HepG2 (cell line): ENCODE measurements around the gene NME2. TPM values are rescaled to one million over a fixed set of nuclear protein-coding genes. Genes with fewer than 3 reads are reported as not detected.

Source experiments
- ATAC-seq: fragments of 200-7000 bp; cut with Tn5 transposase; 3 replicates; pipeline ENCODE4 v1.9.1; 2020; ENCODE audit warnings: mild to moderate bottlenecking, moderate library complexity
- BruUV-seq: library from RNA; stranded (reverse); fragments of 400-500 nt; replicated peaks from 2 replicates; lab custom pipeline; 2021; lab: Mats Ljungman, UMichigan
- CTCF ChIA-PET: fragments of 300-600 bp; formaldehyde crosslinking; extraction: SDS; loops from one replicate; lab custom pipeline; 2021; ENCODE audit warnings: low total read pairs, inconsistent platforms, low intra/inter-chr PET ratio; lab: Yijun Ruan, JAX
- POLR2A ChIA-PET: fragments of 350-600 bp; sonication (Branson Sonifier 250); formaldehyde crosslinking; loops from one replicate; lab custom pipeline; 2020; ENCODE audit warnings: antibody characterized with exemption, inconsistent platforms; lab: Yijun Ruan, JAX
- DNase-seq: peaks from one replicate; pipeline ENCODE4 v3.0.0-alpha.2; 2015; ENCODE audit warnings: low spot score
- FAIRE-seq: peaks from 3 replicates; lab custom pipeline; 2011; peaks lifted over from hg19 to GRCh38; lab: Jason Lieb, UNC
- H2AFZ ChIP-seq: one replicate; pipeline ENCODE4 v1.6.1; 2011; ENCODE audit warnings: low read length, inconsistent platforms
- H3K27ac ChIP-seq: fragments of 300-600 bp; 3 replicates; pipeline ENCODE4 v1.8.0; 2011; ENCODE audit warnings: mixed run types, mild to moderate bottlenecking, mixed read lengths, low read length, inconsistent platforms; ENCODE audit not compliant: insufficient read depth; ENCODE audit errors: extremely low read length
- H3K27me3 ChIP-seq, 2 experiments: fragments of 200-600 bp in 1 of 2; 2 replicates in 1 of 2; 3 replicates in 1 of 2; pipeline versions ENCODE4 v1.6.0 to v1.8.0; 2011; ENCODE audit warnings: low read length in 2 of 2, mild to moderate bottlenecking in 2 of 2, moderate library complexity in 2 of 2, inconsistent platforms in 1 of 2; ENCODE audit not compliant: insufficient read depth in 2 of 2, control insufficient read depth in 1 of 2
- H3K36me3 ChIP-seq, 2 experiments: fragments of 200-600 bp in 1 of 2; replicated peaks in 1 of 2; 2 replicates in 1 of 2; 3 replicates in 1 of 2; pipeline versions ENCODE4 v1.5.1 to v1.8.0; 2011; ENCODE audit warnings: low read length in 2 of 2, inconsistent platforms in 1 of 2; ENCODE audit not compliant: insufficient read depth in 2 of 2, control insufficient read depth in 1 of 2
- H3K4me1 ChIP-seq: 2 replicates; pipeline ENCODE4 v1.5.1; 2012; ENCODE audit warnings: low read length, inconsistent platforms; ENCODE audit not compliant: insufficient read depth
- H3K4me2 ChIP-seq: 2 replicates; pipeline ENCODE4 v1.6.0; 2011; ENCODE audit warnings: low read depth, low read length, inconsistent platforms
- H3K4me3 ChIP-seq, 3 experiments: fragments of 200-600 bp in 1 of 3; sonication (generic), shearing (Covaris generic) in 1 of 3; replicated peaks in 1 of 3; 2 replicates each; pipeline ENCODE4 v1.5.1; 2011 to 2016; ENCODE audit warnings: low read length in 3 of 3, inconsistent platforms in 2 of 3, low read depth in 2 of 3, mild to moderate bottlenecking in 2 of 3, control low read depth in 1 of 3, mixed read lengths in 1 of 3; ENCODE audit not compliant: insufficient read depth in 1 of 3
- H3K79me2 ChIP-seq: one replicate; pipeline ENCODE4 v1.6.1; 2011; ENCODE audit warnings: low read length, inconsistent platforms; ENCODE audit not compliant: insufficient read depth
- H3K9ac ChIP-seq: 2 replicates; pipeline ENCODE4 v1.6.0; 2011; ENCODE audit warnings: mild to moderate bottlenecking, low read depth, low read length, inconsistent platforms; ENCODE audit not compliant: insufficient read depth
- H3K9me3 ChIP-seq: 2 replicates; pipeline ENCODE4 v1.5.1; 2012; ENCODE audit warnings: mild to moderate bottlenecking, low read length
- H4K20me1 ChIP-seq: 2 replicates; pipeline ENCODE4 v1.6.0; 2011; ENCODE audit warnings: inconsistent platforms, mild to moderate bottlenecking, low read length, moderate library complexity; ENCODE audit not compliant: insufficient read depth
- ATF7 ChIP-seq, 2 experiments: fragments of 450-650 bp in 1 of 2; sonication (generic) in 1 of 2; formaldehyde crosslinking in 1 of 2; IDR thresholded peaks; 2 replicates each; pipeline versions ENCODE4 v1.4.0 to v1.6.1; 2016 to 2020; ENCODE audit warnings: antibody characterized with exemption in 1 of 2, mild to moderate bottlenecking in 1 of 2, missing genetic modification reagents in 1 of 2
- CENPT ChIP-seq: sonication (generic); formaldehyde crosslinking; IDR thresholded peaks from 2 replicates; pipeline ENCODE4 v1.8.0; 2022; ENCODE audit warnings: low read depth, mild to moderate bottlenecking, moderate library complexity, missing genetic modification reagents
- CREB1 ChIP-seq, 2 experiments: fragments of 450-650 bp in 1 of 2; IDR thresholded peaks; 2 replicates each; pipeline ENCODE4 v1.6.1; 2016 to 2017; ENCODE audit warnings: control low read depth in 1 of 2, mild to moderate bottlenecking in 1 of 2, missing compliant biosample characterization in 1 of 2, missing genetic modification characterization in 1 of 2
- IKZF5 ChIP-seq: IDR thresholded peaks from 2 replicates; pipeline ENCODE4 v1.6.1; 2018; ENCODE audit warnings: missing genetic modification reagents, mild to moderate bottlenecking, missing compliant biosample characterization
- MEF2D ChIP-seq: sonication (generic); formaldehyde crosslinking; IDR thresholded peaks from 2 replicates; pipeline ENCODE4 v1.5.1; 2020; ENCODE audit warnings: mild to moderate bottlenecking, missing genetic modification reagents
- PRMT3 ChIP-seq: sonication (generic); formaldehyde crosslinking; IDR thresholded peaks from 2 replicates; pipeline ENCODE4 v1.8.1; 2022; ENCODE audit warnings: low read depth, mild to moderate bottlenecking, moderate library complexity, missing genetic modification reagents, borderline replicate concordance
- RNF219 ChIP-seq: sonication (generic); formaldehyde crosslinking; IDR thresholded peaks from 2 replicates; pipeline ENCODE4 v1.5.0; 2020; ENCODE audit warnings: mild to moderate bottlenecking, missing genetic modification reagents
- SNAPC5 ChIP-seq: sonication (generic); formaldehyde crosslinking; IDR thresholded peaks from 2 replicates; pipeline ENCODE4 v1.8.1; 2023; ENCODE audit warnings: mild to moderate bottlenecking, missing genetic modification reagents, borderline replicate concordance
- TAF1 ChIP-seq: sonication (generic); formaldehyde crosslinking; IDR thresholded peaks from 2 replicates; pipeline ENCODE4 v1.4.0; 2020; ENCODE audit warnings: missing genetic modification reagents
- ZBTB33 ChIP-seq: sonication (generic); formaldehyde crosslinking; IDR thresholded peaks from 2 replicates; pipeline ENCODE4 v1.4.0; 2020; ENCODE audit warnings: missing genetic modification reagents
- ZBTB42 ChIP-seq: sonication (generic); formaldehyde crosslinking; IDR thresholded peaks from 2 replicates; pipeline ENCODE4 v1.5.0; 2020; ENCODE audit warnings: mild to moderate bottlenecking, missing genetic modification reagents
- ZBTB7A ChIP-seq: sonication (generic); formaldehyde crosslinking; IDR thresholded peaks from 2 replicates; pipeline ENCODE4 v1.8.0; 2022; ENCODE audit warnings: mild to moderate bottlenecking, missing genetic modification reagents
- ZNF138 ChIP-seq: sonication (generic); formaldehyde crosslinking; IDR thresholded peaks from 2 replicates; pipeline ENCODE4 v1.5.0; 2020; ENCODE audit warnings: mild to moderate bottlenecking, low read depth, missing genetic modification reagents
- ZNF17 ChIP-seq: sonication (generic); formaldehyde crosslinking; IDR thresholded peaks from 2 replicates; pipeline ENCODE4 v1.5.0; 2020; ENCODE audit warnings: mild to moderate bottlenecking, missing genetic modification reagents
- ZNF878 ChIP-seq: sonication (generic); formaldehyde crosslinking; IDR thresholded peaks from 2 replicates; pipeline ENCODE4 v1.8.1; 2023; ENCODE audit warnings: mild to moderate bottlenecking, missing genetic modification reagents, moderate library complexity
- ZSCAN30 ChIP-seq: sonication (generic); formaldehyde crosslinking; IDR thresholded peaks from 2 replicates; pipeline ENCODE4 v1.5.0; 2020; ENCODE audit warnings: mild to moderate bottlenecking, missing genetic modification reagents
- WGBS: methylation state at CpG from one replicate; pipeline ENCODE4 v1.1.6; 2017; ENCODE audit warnings: low lambda C conversion rate; 5-methylcytosine and 5-hydroxymethylcytosine counted together
- in situ Hi-C: cut with HindIII; loops from 2 replicates; pipeline ENCODE4 v1.10.0; 2017; ENCODE audit warnings: low pct_unique_long_range_greater_than_20kb; ENCODE audit not compliant: extremely low pct_ligation_motif_present
- intact Hi-C: fragments of 100-400 bp; cut with micrococcal nuclease; formaldehyde crosslinking; loops from one replicate; pipeline ENCODE4 v1.10.0; 2022; ENCODE audit not compliant: unreplicated experiment
- polyA plus RNA-seq, 8 experiments: library from polyadenylated mRNA; depleted of rRNA in 3 of 8; stranded (reverse) in 7 of 8; unstranded in 1 of 8; fragments of >200 nt; fragmentation: Illumina TruSeq in 4 of 8; extraction: Trizol in 4 of 8; gene quantifications; 2 replicates each; pipeline versions ENCODE4 v1.2.1 to v1.2.3, GENCODE V29; 2011 to 2016; ENCODE audit warnings: low read depth in 4 of 8, missing spikeins in 1 of 8, mixed read lengths in 1 of 8; ENCODE audit not compliant: insufficient read depth in 1 of 8
- total RNA-seq, 5 experiments: library from RNA; depleted of rRNA; stranded (reverse); fragments of >200 nt; fragmentation: Illumina TruSeq; extraction: Trizol; gene quantifications; 2 replicates each; pipeline ENCODE4 v1.2.3, GENCODE V29; 2016; ENCODE audit warnings: low read depth in 1 of 5

The NME2 gene
- total and polyA plus RNA-seq, 2 of the 13 experiments (the other 11 are each of a cell fraction or from before 2014, with no cell fraction given), result 790 to 1,213 TPM

- TF ChIP-seq ZBTB33 (CRISPR knock-in tag), result no peak
- no peak for TF ChIP-seq ZBTB7A (CRISPR knock-in tag)
Observed at GRCh38 chr17:51150932-51151331, 15.3 kb upstream of the NME2 start (continued).

- Histone ChIP-seq H3K4me2 (peak overlapping the region; percentile 97), H3K9ac (peak overlapping the region; percentile 88), H3K4me1 (peaks cover 50% of the 10 kb centered on the region), H3K27me3 (no peaks in the 10 kb centered on the region; a peak in 1 of 5 replicates), H3K36me3 (peaks cover 5 to 20% of the 10 kb centered on the region in 2 experiments), H3K27ac (peak overlapping the region; percentile 76), H3K9me3 (no peaks in the 10 kb centered on the region), H3K4me3 (peak overlapping the region; percentile 55 to 94 (median 73)), H4K20me1 (no peaks in the 10 kb centered on the region), H3K79me2 (peaks cover 42% of the 10 kb centered on the region), H2AFZ (peak overlapping the region; percentile 96)
- BruUV-seq, result TSS peak; percentile 99
- in situ Hi-C loops (loop anchor here (5.0 kb wide), 1 partner anchor 150 kb away; no protein-coding TSS in a partner anchor), intact Hi-C loops (loop anchor here (1.0 kb wide), 3 partner anchors 30 to 151 kb away; no protein-coding TSS in a partner anchor)
- DNase-seq, result peak; percentile 27
- peak; percentile 16 for ATAC-seq
- WGBS, result 5% methylated on average over 8 of the region's 8 CpGs
- POLR2A ChIA-PET, result interaction anchor here (0.6 to 4.1 kb wide), 19 partner anchors 8 to 299 kb away, joined by 3 to 43 read pairs (median 4); partner anchors contain the start of genes NME2, SPAG9 and UTP18
- no peak for FAIRE-seq
- CTCF ChIA-PET, result interaction anchor here (0.8 to 3.3 kb wide), 4 partner anchors 32 to 152 kb away, joined by 3 to 38 read pairs (median 10); partner anchors contain the start of gene SPAG9
- TF ChIP-seq ATF7 (IDR thresholded peaks at IDR 0.05), result peak; percentile 98
- TF ChIP-seq ATF7 (CRISPR knock-in tag; IDR thresholded peaks at IDR 0.05), result no peak
- TF ChIP-seq RNF219 (CRISPR knock-in tag), result peak; percentile 6; the same call in 1 of the 2 replicates
- TF ChIP-seq PRMT3 (CRISPR knock-in tag), result 0 out of 2 replicates have a peak, but pooled peaks have one; percentile 39
- TF ChIP-seq ZSCAN30 (CRISPR knock-in tag), result peak; percentile 19; the same call in 1 of the 2 replicates
- peak; percentile 64; the same call in 1 of the 2 replicates for TF ChIP-seq ZNF17
- TF ChIP-seq ZBTB42 (CRISPR knock-in tag), result no peak
- TF ChIP-seq IKZF5, result no peak
- TF ChIP-seq CREB1 (IDR thresholded peaks at IDR 0.05), result peak; percentile 72
- TF ChIP-seq CREB1 (CRISPR knock-in tag; IDR thresholded peaks at IDR 0.05), result no peak
- no peak for TF ChIP-seq ZNF878 (CRISPR knock-in tag)
- 0 out of 2 replicates have a peak, but pooled peaks have one; percentile 2 for TF ChIP-seq CENPT (CRISPR knock-in tag)
- TF ChIP-seq SNAPC5 (CRISPR knock-in tag), result 0 out of 2 replicates have a peak, but pooled peaks have one; percentile 16
- no peak for TF ChIP-seq TAF1 (CRISPR knock-in tag)
- TF ChIP-seq ZNF138, result 0 out of 2 replicates have a peak, but pooled peaks have one; percentile 2
- TF ChIP-seq MEF2D (CRISPR knock-in tag), result no peak
Observed at GRCh38 chr17:51152766-51153209, 13.4 kb upstream of the NME2 start.
